ENCODE measurements around the gene CDHR2.

Gene CDHR2

DNA sequence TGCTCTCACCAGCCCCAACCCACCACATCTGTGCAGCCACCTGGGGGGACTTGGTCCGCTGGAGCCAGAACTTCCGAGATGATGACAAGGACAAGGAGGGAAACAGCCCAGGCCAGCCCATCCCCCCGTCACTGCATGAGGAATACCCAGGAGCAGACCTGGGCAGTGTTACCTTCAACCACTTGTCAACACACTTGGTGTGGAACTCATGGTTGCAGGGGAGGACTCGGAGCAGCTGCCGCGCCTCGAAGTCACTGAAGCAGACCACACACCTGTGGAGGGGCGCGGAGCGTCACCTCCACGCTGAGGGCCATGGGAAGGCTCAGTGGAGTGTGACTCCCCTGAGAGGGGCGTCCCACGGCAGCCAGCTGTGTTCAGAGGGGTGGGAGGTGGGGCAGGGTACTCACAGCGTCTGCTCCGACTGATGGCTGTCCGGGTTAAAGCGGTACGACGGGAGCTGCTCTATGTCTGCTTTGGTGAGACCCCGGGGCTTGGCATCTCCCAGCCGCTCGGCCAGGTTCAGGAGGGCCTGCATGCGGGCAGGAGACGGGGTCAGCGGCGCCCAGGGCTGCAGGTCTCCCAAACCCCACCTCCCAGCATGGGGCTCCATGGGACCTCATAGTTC is 19.9 kb upstream of the CDHR2 start:
- Histone ChIP-seq H3K36me3 (peaks cover 60% of the 10 kb centered on the region), H3K4me3 (ENCODE audit: low read depth, low read length) (no peak overlapping the region), H3K27me3 (ENCODE audit: insufficient read depth, low read depth, severe bottlenecking) (no peaks in the 10 kb centered on the region), H3K9me3 (ENCODE audit: severe bottlenecking) (no peaks in the 10 kb centered on the region), H3K27ac (no peak overlapping the region)
- no peak for DNase-seq
- TF ChIP-seq, protein P1, sequence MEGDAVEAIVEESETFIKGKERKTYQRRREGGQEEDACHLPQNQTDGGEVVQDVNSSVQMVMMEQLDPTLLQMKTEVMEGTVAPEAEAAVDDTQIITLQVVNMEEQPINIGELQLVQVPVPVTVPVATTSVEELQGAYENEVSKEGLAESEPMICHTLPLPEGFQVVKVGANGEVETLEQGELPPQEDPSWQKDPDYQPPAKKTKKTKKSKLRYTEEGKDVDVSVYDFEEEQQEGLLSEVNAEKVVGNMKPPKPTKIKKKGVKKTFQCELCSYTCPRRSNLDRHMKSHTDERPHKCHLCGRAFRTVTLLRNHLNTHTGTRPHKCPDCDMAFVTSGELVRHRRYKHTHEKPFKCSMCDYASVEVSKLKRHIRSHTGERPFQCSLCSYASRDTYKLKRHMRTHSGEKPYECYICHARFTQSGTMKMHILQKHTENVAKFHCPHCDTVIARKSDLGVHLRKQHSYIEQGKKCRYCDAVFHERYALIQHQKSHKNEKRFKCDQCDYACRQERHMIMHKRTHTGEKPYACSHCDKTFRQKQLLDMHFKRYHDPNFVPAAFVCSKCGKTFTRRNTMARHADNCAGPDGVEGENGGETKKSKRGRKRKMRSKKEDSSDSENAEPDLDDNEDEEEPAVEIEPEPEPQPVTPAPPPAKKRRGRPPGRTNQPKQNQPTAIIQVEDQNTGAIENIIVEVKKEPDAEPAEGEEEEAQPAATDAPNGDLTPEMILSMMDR (IDR thresholded peaks at IDR 0.05; ENCODE audit: low read depth, low read length): no peak

DNA sequence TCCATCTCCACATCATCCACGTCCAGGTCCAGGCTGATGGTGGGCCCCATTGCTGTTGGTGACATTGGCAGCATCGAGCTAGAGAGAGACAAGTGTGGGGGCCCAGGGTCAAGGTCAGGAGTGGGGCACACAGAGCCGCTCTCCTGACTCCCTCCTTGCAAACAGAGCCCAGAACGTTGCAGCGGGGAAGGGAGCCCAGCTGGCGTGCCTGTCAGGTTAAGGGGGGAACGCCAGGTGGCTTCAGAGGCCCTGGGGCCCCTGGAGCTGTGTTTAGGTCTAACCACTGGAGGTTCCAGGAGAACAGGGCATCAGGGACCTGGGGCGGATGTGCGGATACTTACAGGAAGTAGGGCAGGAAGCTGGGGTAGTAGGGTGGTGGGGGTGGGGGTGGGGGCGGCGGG is 19.4 kb upstream of the CDHR2 start:
- Histone ChIP-seq H3K36me3 (peaks cover 65% of the 10 kb centered on the region), H3K9me3 (ENCODE audit: severe bottlenecking) (no peaks in the 10 kb centered on the region), H3K4me3 (ENCODE audit: low read depth, low read length) (no peak overlapping the region), H3K27me3 (ENCODE audit: insufficient read depth, low read depth, severe bottlenecking) (no peaks in the 10 kb centered on the region), H3K27ac (no peak overlapping the region)
- no peak for DNase-seq
- TF ChIP-seq, protein P1 (IDR thresholded peaks at IDR 0.05; ENCODE audit: low read depth, low read length): no peak

DNA sequence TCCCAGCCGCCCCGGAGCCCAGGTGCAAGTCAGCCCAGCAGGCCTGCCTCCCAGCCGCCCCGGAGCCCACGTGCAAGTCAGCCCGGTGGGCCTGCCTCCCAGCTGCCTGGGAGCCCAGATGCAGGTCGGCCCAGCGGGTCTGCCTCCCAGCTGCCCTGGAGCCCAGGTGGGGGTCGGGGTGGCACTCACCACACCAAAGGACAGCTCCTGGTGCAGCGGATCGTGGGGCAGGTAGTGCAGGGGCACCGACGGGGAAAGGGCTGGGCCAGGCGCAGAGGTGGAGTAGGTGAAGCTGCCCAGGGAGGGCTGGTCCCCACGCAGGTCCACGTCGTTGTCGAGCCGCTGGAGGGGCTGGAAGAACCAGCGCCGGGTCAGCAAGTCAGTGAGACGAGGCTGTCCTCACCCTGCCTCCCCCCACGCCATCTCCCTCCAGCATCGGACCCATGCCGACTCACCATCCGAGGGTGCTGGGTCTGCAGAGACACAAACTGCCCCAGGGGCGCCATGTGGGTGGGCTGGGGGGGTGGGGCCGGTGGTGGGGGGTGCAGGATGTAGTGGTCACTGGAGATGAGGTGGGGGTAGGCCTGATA is 18.7 kb upstream of the CDHR2 start:
- Histone ChIP-seq H3K9me3 (ENCODE audit: severe bottlenecking) (no peaks in the 10 kb centered on the region), H3K27ac (no peak overlapping the region), H3K36me3 (peaks cover 73% of the 10 kb centered on the region), H3K4me3 (ENCODE audit: low read depth, low read length) (no peak overlapping the region), H3K27me3 (ENCODE audit: insufficient read depth, low read depth, severe bottlenecking) (no peaks in the 10 kb centered on the region)
- DNase-seq: no peak
- TF ChIP-seq, protein P1 (IDR thresholded peaks at IDR 0.05; ENCODE audit: low read depth, low read length): no peak

DNA sequence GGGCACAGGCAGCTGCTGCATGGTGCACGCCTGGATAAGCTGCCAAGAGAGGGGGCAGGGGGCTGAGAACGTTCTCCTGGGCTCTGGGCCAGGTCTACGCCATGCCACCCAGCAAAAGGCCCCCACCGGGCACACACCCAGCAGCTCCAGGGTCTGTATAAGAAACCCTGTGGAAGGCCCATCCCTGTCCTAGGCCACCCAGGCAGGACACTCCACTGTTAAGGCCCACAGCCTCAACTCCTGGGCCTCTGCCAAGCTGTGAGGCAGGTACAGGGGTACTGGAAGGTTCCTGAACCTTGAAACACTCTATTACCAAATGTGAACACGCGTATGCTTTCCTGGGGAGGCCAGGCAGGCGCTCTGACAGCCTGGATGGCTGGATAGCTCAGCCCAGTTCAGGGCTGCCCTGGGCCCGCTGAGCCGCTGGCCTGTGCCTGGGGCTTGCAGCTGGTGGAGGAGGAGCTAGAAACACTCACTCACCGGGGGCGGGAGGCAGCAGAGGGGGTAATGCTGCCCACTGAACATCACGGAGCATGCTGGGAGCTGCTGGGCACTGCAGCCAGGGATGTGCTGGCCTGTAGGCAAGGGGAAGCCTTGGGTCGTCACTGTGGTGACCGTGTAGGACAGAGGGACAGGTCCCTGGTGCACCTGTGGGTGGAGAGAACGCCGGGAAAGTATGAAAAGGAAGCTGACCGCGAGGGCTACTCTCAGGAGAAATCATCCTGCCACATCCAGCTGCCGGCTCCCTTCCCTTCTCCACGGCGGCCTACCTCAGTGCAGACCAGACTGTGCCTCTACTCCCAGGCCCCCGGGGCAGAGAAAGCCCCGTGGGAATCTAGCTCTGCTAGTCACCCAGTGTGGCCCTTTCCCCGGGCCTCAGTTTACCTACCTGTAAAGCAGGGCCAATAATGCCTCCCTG is 17.9 kb upstream of the CDHR2 start:
- Histone ChIP-seq H3K27ac (no peak overlapping the region), H3K27me3 (ENCODE audit: insufficient read depth, low read depth, severe bottlenecking) (no peaks in the 10 kb centered on the region), H3K4me3 (ENCODE audit: low read depth, low read length) (no peak overlapping the region), H3K9me3 (ENCODE audit: severe bottlenecking) (no peaks in the 10 kb centered on the region), H3K36me3 (peaks cover 77% of the 10 kb centered on the region)
- no peak for DNase-seq
- TF ChIP-seq, protein P1 (IDR thresholded peaks at IDR 0.05; ENCODE audit: low read depth, low read length): no peak

DNA sequence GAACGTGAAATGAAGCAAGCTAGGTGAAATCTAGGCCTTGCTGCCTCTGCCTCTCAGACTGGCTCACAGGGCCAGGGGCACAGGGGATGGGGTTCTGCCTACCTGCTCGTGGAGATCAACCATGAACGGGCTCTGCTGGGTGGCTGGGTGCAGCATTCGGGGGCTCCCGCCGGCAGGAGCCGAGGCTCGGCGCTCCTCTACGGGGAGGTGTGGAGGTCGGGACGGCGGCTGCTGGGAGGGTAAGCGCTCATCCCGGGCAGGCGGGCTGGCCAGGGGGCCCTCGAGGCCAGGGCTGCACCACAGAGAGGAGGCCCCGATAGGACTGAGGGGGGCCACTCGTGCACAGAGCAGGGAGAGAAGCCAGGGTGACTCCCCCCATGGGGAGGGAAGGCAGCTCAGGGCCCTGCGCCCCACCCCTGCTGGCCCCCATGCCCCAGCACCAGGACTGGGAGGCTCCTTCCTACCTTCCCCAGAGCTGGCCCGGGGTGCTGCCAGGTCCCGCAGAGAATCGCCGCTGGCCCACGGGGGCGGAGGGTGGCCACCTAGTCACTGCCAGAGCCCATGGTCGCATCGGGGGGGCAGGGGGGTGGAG is 17.1 kb upstream of the CDHR2 start:
- TF ChIP-seq, protein P1 (IDR thresholded peaks at IDR 0.05; ENCODE audit: low read depth, low read length): no peak
- H3K27ac ChIP-seq: no peak overlapping the region
- DNase-seq: no peak
- H3K36me3 ChIP-seq: peaks cover 76% of the 10 kb centered on the region
- H3K27me3 ChIP-seq (ENCODE audit: insufficient read depth, low read depth, severe bottlenecking): no peaks in the 10 kb centered on the region
- H3K4me3 ChIP-seq (ENCODE audit: low read depth, low read length): no peak overlapping the region
- no peaks in the 10 kb centered on the region for H3K9me3 ChIP-seq (ENCODE audit: severe bottlenecking)

All from WERI-Rb-1 (cell line).